HepG2 (cell line): ENCODE data around the gene ACTL8. TPM values are rescaled to one million over a fixed set of nuclear protein-coding genes. Genes with fewer than 3 reads are reported as not detected.

Experiments
- ATAC-seq: fragments of 200-7000 bp; cut with Tn5 transposase; 3 replicates; pipeline ENCODE4 v1.9.1; 2020; ENCODE audit warnings: mild to moderate bottlenecking, moderate library complexity
- BruUV-seq: library from RNA; stranded (reverse); fragments of 400-500 nt; replicated peaks from 2 replicates; lab custom pipeline; 2021; lab: Mats Ljungman, UMichigan
- CTCF ChIA-PET: fragments of 300-600 bp; formaldehyde crosslinking; extraction: SDS; loops from one replicate; lab custom pipeline; 2021; ENCODE audit warnings: low total read pairs, inconsistent platforms, low intra/inter-chr PET ratio; lab: Yijun Ruan, JAX
- POLR2A ChIA-PET: fragments of 350-600 bp; sonication (Branson Sonifier 250); formaldehyde crosslinking; loops from one replicate; lab custom pipeline; 2020; ENCODE audit warnings: antibody characterized with exemption, inconsistent platforms; lab: Yijun Ruan, JAX
- DNase-seq: peaks from one replicate; pipeline ENCODE4 v3.0.0-alpha.2; 2015; ENCODE audit warnings: low spot score
- FAIRE-seq: peaks from 3 replicates; lab custom pipeline; 2011; peaks lifted over from hg19 to GRCh38; lab: Jason Lieb, UNC
- H2AFZ ChIP-seq: one replicate; pipeline ENCODE4 v1.6.1; 2011; ENCODE audit warnings: low read length, inconsistent platforms
- H3K27ac ChIP-seq: fragments of 300-600 bp; 3 replicates; pipeline ENCODE4 v1.8.0; 2011; ENCODE audit warnings: mixed run types, mild to moderate bottlenecking, mixed read lengths, low read length, inconsistent platforms; ENCODE audit not compliant: insufficient read depth; ENCODE audit errors: extremely low read length
- H3K27me3 ChIP-seq, 2 experiments: fragments of 200-600 bp in 1 of 2; 2 replicates in 1 of 2; 3 replicates in 1 of 2; pipeline versions ENCODE4 v1.6.0 to v1.8.0; 2011; ENCODE audit warnings: low read length in 2 of 2, mild to moderate bottlenecking in 2 of 2, moderate library complexity in 2 of 2, inconsistent platforms in 1 of 2; ENCODE audit not compliant: insufficient read depth in 2 of 2, control insufficient read depth in 1 of 2
- H3K36me3 ChIP-seq, 2 experiments: fragments of 200-600 bp in 1 of 2; replicated peaks in 1 of 2; 2 replicates in 1 of 2; 3 replicates in 1 of 2; pipeline versions ENCODE4 v1.5.1 to v1.8.0; 2011; ENCODE audit warnings: low read length in 2 of 2, inconsistent platforms in 1 of 2; ENCODE audit not compliant: insufficient read depth in 2 of 2, control insufficient read depth in 1 of 2
- H3K4me1 ChIP-seq: 2 replicates; pipeline ENCODE4 v1.5.1; 2012; ENCODE audit warnings: low read length, inconsistent platforms; ENCODE audit not compliant: insufficient read depth
- H3K4me2 ChIP-seq: 2 replicates; pipeline ENCODE4 v1.6.0; 2011; ENCODE audit warnings: low read depth, low read length, inconsistent platforms
- H3K4me3 ChIP-seq, 3 experiments: fragments of 200-600 bp in 1 of 3; sonication (generic), shearing (Covaris generic) in 1 of 3; replicated peaks in 1 of 3; 2 replicates each; pipeline ENCODE4 v1.5.1; 2011 to 2016; ENCODE audit warnings: low read length in 3 of 3, inconsistent platforms in 2 of 3, low read depth in 2 of 3, mild to moderate bottlenecking in 2 of 3, control low read depth in 1 of 3, mixed read lengths in 1 of 3; ENCODE audit not compliant: insufficient read depth in 1 of 3
- H3K79me2 ChIP-seq: one replicate; pipeline ENCODE4 v1.6.1; 2011; ENCODE audit warnings: low read length, inconsistent platforms; ENCODE audit not compliant: insufficient read depth
- H3K9ac ChIP-seq: 2 replicates; pipeline ENCODE4 v1.6.0; 2011; ENCODE audit warnings: mild to moderate bottlenecking, low read depth, low read length, inconsistent platforms; ENCODE audit not compliant: insufficient read depth
- H3K9me3 ChIP-seq: 2 replicates; pipeline ENCODE4 v1.5.1; 2012; ENCODE audit warnings: mild to moderate bottlenecking, low read length
- H4K20me1 ChIP-seq: 2 replicates; pipeline ENCODE4 v1.6.0; 2011; ENCODE audit warnings: inconsistent platforms, mild to moderate bottlenecking, low read length, moderate library complexity; ENCODE audit not compliant: insufficient read depth
- HIVEP1 ChIP-seq: sonication (generic); formaldehyde crosslinking; IDR thresholded peaks from 2 replicates; pipeline ENCODE4 v1.4.0; 2020; ENCODE audit warnings: mild to moderate bottlenecking, missing genetic modification reagents
- HOXA7 ChIP-seq: sonication (generic); formaldehyde crosslinking; IDR thresholded peaks from 2 replicates; pipeline ENCODE4 v1.8.1; 2022; ENCODE audit warnings: mild to moderate bottlenecking, missing genetic modification reagents, moderate library complexity
- ZHX1 ChIP-seq: sonication (generic); formaldehyde crosslinking; IDR thresholded peaks from 2 replicates; pipeline ENCODE4 v1.8.1; 2022; ENCODE audit warnings: low read depth, mild to moderate bottlenecking, missing genetic modification reagents
- ZNF432 ChIP-seq: sonication (generic); formaldehyde crosslinking; IDR thresholded peaks from 2 replicates; pipeline ENCODE4 v1.5.0; 2020; ENCODE audit warnings: missing genetic modification reagents, mild to moderate bottlenecking, borderline replicate concordance
- ZNF44 ChIP-seq: sonication (generic); formaldehyde crosslinking; IDR thresholded peaks from 2 replicates; pipeline ENCODE4 v1.5.1; 2020; ENCODE audit warnings: mild to moderate bottlenecking, missing genetic modification reagents
- ZNF552 ChIP-seq: sonication (generic); formaldehyde crosslinking; IDR thresholded peaks from 2 replicates; pipeline ENCODE4 v1.9.0; 2022; ENCODE audit warnings: missing genetic modification reagents, mild to moderate bottlenecking, borderline replicate concordance
- ZNF670 ChIP-seq: sonication (generic); formaldehyde crosslinking; IDR thresholded peaks from 2 replicates; pipeline ENCODE4 v1.8.0; 2022; ENCODE audit warnings: mild to moderate bottlenecking, missing genetic modification reagents, borderline replicate concordance
- WGBS: methylation state at CpG from one replicate; pipeline ENCODE4 v1.1.6; 2017; ENCODE audit warnings: low lambda C conversion rate; 5-methylcytosine and 5-hydroxymethylcytosine counted together
- in situ Hi-C: cut with HindIII; loops from 2 replicates; pipeline ENCODE4 v1.10.0; 2017; ENCODE audit warnings: low pct_unique_long_range_greater_than_20kb; ENCODE audit not compliant: extremely low pct_ligation_motif_present
- intact Hi-C: fragments of 100-400 bp; cut with micrococcal nuclease; formaldehyde crosslinking; loops from one replicate; pipeline ENCODE4 v1.10.0; 2022; ENCODE audit not compliant: unreplicated experiment
- polyA plus RNA-seq, 8 experiments: library from polyadenylated mRNA; depleted of rRNA in 3 of 8; stranded (reverse) in 7 of 8; unstranded in 1 of 8; fragments of >200 nt; fragmentation: Illumina TruSeq in 4 of 8; extraction: Trizol in 4 of 8; gene quantifications; 2 replicates each; pipeline versions ENCODE4 v1.2.1 to v1.2.3, GENCODE V29; 2011 to 2016; ENCODE audit warnings: low read depth in 4 of 8, missing spikeins in 1 of 8, mixed read lengths in 1 of 8; ENCODE audit not compliant: insufficient read depth in 1 of 8
- total RNA-seq, 5 experiments: library from RNA; depleted of rRNA; stranded (reverse); fragments of >200 nt; fragmentation: Illumina TruSeq; extraction: Trizol; gene quantifications; 2 replicates each; pipeline ENCODE4 v1.2.3, GENCODE V29; 2016; ENCODE audit warnings: low read depth in 1 of 5
- TF ChIP-seq, protein P1 (sequence below): sonication (generic); formaldehyde crosslinking; IDR thresholded peaks from 2 replicates; pipeline ENCODE4 v1.4.0; 2020; ENCODE audit warnings: missing genetic modification reagents, mild to moderate bottlenecking, borderline replicate concordance
- TF ChIP-seq, protein P2 (sequence below): sonication (generic); formaldehyde crosslinking; IDR thresholded peaks from 2 replicates; pipeline ENCODE4 v1.4.0; 2020; ENCODE audit warnings: missing genetic modification reagents, borderline replicate concordance

Gene ACTL8
- total and polyA plus RNA-seq, 2 of the 13 experiments (the other 11 are each of a cell fraction or from before 2014, with no cell fraction given): 0.09 to 0.64 TPM

- H3K27me3 ChIP-seq: peaks cover 1 to 6% of the 10 kb centered on the region in 2 experiments; a peak in 2 of 5 replicates
- CTCF ChIA-PET: no interaction called here
- no peak overlapping the region for H3K4me2 ChIP-seq
- no peaks in the 10 kb centered on the region for H3K4me1 ChIP-seq
- intact Hi-C loops: no loop called here
- no peaks in the 10 kb centered on the region for H3K79me2 ChIP-seq
- no peaks in the 10 kb centered on the region for H3K9me3 ChIP-seq
- H3K4me3 ChIP-seq: no peak overlapping the region
- in situ Hi-C loops: no loop called here
- H2AFZ ChIP-seq: no peak overlapping the region
- TF ChIP-seq ZNF44 (CRISPR knock-in tag) (no peak), HOXA7 (CRISPR knock-in tag) (no peak)
- TF ChIP-seq, all 625 proteins: peak for 0
- WGBS: 0% methylated on average over 3 of the region's 5 CpGs
- Histone ChIP-seq H4K20me1 (no peaks in the 10 kb centered on the region), H3K36me3 (no peaks in the 10 kb centered on the region), H3K27ac (no peak overlapping the region), H3K9ac (no peak overlapping the region)
- no peak for ATAC-seq
- FAIRE-seq: no peak
- DNase-seq: no peak
- BruUV-seq: no TSS peak
- POLR2A ChIA-PET: no interaction called here
These were observed 120.2 kb downstream of the ACTL8 start for GRCh38 chr1:17875171-17875881.

DNA sequence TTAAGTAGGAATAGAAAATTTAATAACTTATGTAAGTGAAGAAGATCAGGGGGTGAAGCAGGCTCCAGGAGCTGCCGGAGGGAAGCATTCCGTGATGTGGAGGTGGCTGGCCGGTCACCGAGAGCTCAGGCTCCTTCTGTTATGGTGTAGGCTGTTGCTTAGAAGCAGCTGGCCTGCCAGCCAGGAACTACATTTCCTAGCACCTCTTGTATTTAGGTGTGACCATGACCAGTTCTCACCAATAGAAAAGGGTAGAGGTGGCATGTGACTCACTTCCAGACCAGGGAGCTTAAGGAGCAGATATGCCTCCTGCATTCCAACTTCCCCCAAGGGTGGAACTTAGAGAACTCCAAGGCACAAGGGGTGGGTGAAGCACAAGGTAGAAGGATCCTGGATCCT, 120.7 kb downstream of the ACTL8 start:
- no TSS peak for BruUV-seq
- 80% methylated on average over 4 of the region's 4 CpGs for WGBS
- Histone ChIP-seq H3K4me1 (no peaks in the 10 kb centered on the region), H3K9ac (no peak overlapping the region), H3K36me3 (no peaks in the 10 kb centered on the region), H3K27ac (no peak overlapping the region), H3K79me2 (no peaks in the 10 kb centered on the region), H4K20me1 (no peaks in the 10 kb centered on the region), H2AFZ (no peak overlapping the region), H3K4me2 (no peak overlapping the region), H3K4me3 (no peak overlapping the region), H3K9me3 (no peaks in the 10 kb centered on the region), H3K27me3 (peaks cover 1 to 6% of the 10 kb centered on the region in 2 experiments; a peak in 2 of 5 replicates)
- FAIRE-seq: no peak
- POLR2A ChIA-PET: no interaction called here
- no peak for DNase-seq
- CTCF ChIA-PET: no interaction called here
- in situ Hi-C loops (no loop called here), intact Hi-C loops (no loop called here)
- no peak for ATAC-seq
- no peak for TF ChIP-seq ZNF670 (CRISPR knock-in tag)
- no peak for TF ChIP-seq HIVEP1
- TF ChIP-seq, protein P1, sequence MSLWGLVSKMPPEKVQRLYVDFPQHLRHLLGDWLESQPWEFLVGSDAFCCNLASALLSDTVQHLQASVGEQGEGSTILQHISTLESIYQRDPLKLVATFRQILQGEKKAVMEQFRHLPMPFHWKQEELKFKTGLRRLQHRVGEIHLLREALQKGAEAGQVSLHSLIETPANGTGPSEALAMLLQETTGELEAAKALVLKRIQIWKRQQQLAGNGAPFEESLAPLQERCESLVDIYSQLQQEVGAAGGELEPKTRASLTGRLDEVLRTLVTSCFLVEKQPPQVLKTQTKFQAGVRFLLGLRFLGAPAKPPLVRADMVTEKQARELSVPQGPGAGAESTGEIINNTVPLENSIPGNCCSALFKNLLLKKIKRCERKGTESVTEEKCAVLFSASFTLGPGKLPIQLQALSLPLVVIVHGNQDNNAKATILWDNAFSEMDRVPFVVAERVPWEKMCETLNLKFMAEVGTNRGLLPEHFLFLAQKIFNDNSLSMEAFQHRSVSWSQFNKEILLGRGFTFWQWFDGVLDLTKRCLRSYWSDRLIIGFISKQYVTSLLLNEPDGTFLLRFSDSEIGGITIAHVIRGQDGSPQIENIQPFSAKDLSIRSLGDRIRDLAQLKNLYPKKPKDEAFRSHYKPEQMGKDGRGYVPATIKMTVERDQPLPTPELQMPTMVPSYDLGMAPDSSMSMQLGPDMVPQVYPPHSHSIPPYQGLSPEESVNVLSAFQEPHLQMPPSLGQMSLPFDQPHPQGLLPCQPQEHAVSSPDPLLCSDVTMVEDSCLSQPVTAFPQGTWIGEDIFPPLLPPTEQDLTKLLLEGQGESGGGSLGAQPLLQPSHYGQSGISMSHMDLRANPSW (CRISPR knock-in tag): no peak
- TF ChIP-seq ZHX1 (CRISPR knock-in tag): no peak
- TF ChIP-seq, protein P2, sequence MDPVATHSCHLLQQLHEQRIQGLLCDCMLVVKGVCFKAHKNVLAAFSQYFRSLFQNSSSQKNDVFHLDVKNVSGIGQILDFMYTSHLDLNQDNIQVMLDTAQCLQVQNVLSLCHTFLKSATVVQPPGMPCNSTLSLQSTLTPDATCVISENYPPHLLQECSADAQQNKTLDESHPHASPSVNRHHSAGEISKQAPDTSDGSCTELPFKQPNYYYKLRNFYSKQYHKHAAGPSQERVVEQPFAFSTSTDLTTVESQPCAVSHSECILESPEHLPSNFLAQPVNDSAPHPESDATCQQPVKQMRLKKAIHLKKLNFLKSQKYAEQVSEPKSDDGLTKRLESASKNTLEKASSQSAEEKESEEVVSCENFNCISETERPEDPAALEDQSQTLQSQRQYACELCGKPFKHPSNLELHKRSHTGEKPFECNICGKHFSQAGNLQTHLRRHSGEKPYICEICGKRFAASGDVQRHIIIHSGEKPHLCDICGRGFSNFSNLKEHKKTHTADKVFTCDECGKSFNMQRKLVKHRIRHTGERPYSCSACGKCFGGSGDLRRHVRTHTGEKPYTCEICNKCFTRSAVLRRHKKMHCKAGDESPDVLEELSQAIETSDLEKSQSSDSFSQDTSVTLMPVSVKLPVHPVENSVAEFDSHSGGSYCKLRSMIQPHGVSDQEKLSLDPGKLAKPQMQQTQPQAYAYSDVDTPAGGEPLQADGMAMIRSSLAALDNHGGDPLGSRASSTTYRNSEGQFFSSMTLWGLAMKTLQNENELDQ (CRISPR knock-in tag): no peak
- no peak for TF ChIP-seq ZNF432 (CRISPR knock-in tag)
- no peak for TF ChIP-seq ZNF552 (CRISPR knock-in tag)
